GM23248 (cell line): Measurements from ENCODE around the gene PLA2G5.

Source experiments
- EZH2 ChIP-seq: fragments of 200-600 bp; sonication (generic); IDR thresholded peaks from 2 replicates; pipeline ENCODE4 v1.6.1; 2018; ENCODE audit warnings: antibody characterized with exemption, mild to moderate bottlenecking; ENCODE audit not compliant: insufficient read depth, poor library complexity, severe bottlenecking
- EZH2phosphoT487 ChIP-seq: fragments of 200-600 bp; sonication (generic); IDR thresholded peaks from 2 replicates; pipeline ENCODE4 v1.6.1; 2018; ENCODE audit warnings: antibody characterized with exemption, moderate library complexity, mild to moderate bottlenecking, low read depth; ENCODE audit not compliant: insufficient read depth

GRCh38 chr1:20107796-20108195 lies 37.8 kb downstream of the PLA2G5 start:
- no peak for TF ChIP-seq EZH2
- TF ChIP-seq EZH2phosphoT487 = no peak
